ENCODE data around the gene IQCH.

DNA sequence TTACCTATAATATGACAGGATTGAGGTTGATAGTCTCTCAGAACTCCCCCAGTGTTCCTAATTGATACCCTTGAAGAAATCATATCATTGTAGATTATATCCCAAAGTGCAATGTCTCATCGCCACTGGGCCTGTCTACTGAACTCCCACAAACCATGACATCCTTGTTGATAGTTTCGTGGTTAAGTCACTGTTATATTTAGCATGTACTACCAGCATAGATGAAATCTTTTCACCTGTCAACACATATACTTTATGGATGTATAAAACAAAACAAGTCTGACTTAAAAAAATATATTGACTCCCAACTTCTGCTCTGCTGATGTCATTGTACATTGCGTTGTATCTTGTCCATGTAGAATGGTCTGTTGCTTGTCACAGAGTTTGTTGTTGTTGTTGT is 128.1 kb downstream of the IQCH start:
- TF ChIP-seq GATA3 (IDR thresholded peaks at IDR 0.05; ENCODE audit: low read depth, low read length) (no peak), GATA2 (IDR thresholded peaks at IDR 0.05; ENCODE audit: low read depth, low read length) (no peak)

Measured in SH-SY5Y (cell line).